Gastrocnemius medialis (tissue), 4 donors: ENCODE data around the gene ATP6V1E1. TPM values are rescaled to one million over a fixed set of nuclear protein-coding genes. Genes with fewer than 3 reads are reported as not detected.

Source experiments
- ATAC-seq, 2 donors: fragments of 150-250 bp; one replicate each; pipeline ENCODE4 v1.9.1; 2016
- DNase-seq, 2 donors: peaks; one replicate each; pipeline ENCODE4 v3.0.0-alpha.2; 2019
- H3K27ac ChIP-seq, 4 donors: fragments of 200-600 bp; sonication (generic); 1 replicate in 1 of 4; 2 replicates in 3 of 4; pipeline ENCODE4 v1.5.1; 2016 to 2018; ENCODE audit warnings: mild to moderate bottlenecking in 2 of 4, moderate library complexity in 1 of 4
- H3K27me3 ChIP-seq, 3 donors: fragments of 200-600 bp; sonication (generic) in 2 of 3; 1 replicate in 1 of 3; 2 replicates in 2 of 3; pipeline versions ENCODE4 v1.5.1 to v1.6.0; 2016 to 2019; ENCODE audit warnings: mild to moderate bottlenecking in 1 of 3, moderate library complexity in 1 of 3
- H3K36me3 ChIP-seq, 2 donors: fragments of 200-600 bp; sonication (generic) in 1 of 2; one replicate each; pipeline ENCODE4 v1.5.1; 2017 to 2018
- H3K4me1 ChIP-seq, 2 donors: fragments of 200-600 bp; sonication (generic) in 1 of 2; one replicate each; pipeline ENCODE4 v1.5.1; 2016 to 2017; ENCODE audit warnings: mild to moderate bottlenecking in 2 of 2
- H3K4me3 ChIP-seq, 4 donors: fragments of 200-600 bp; sonication (generic) in 3 of 4; 1 replicate in 1 of 4; 2 replicates in 3 of 4; pipeline ENCODE4 v1.5.1; 2016 to 2019; ENCODE audit warnings: mild to moderate bottlenecking in 2 of 4
- H3K9me3 ChIP-seq, 3 donors: fragments of 200-600 bp; sonication (generic) in 2 of 3; 1 replicate in 1 of 3; 2 replicates in 2 of 3; pipeline ENCODE4 v1.5.1; 2016 to 2019
- POLR2A ChIP-seq, 2 donors: fragments of 450-650 bp; IDR thresholded peaks; one replicate each; pipeline ENCODE4 v1.6.1; 2017; ENCODE audit warnings: antibody characterized with exemption in 2 of 2, mild to moderate bottlenecking in 2 of 2, moderate library complexity in 2 of 2
- in situ Hi-C, 4 donors: fragments of 200-750 bp; cut with MboI; loops; one replicate each; pipeline versions ENCODE4 v1.15.0 to v1.8.0; 2017; ENCODE audit warnings: low sequenced_read_pairs in 4 of 4
- intact Hi-C: fragments of 100-400 bp; cut with DNase I; formaldehyde crosslinking; loops from one replicate; pipeline ENCODE4 v1.15.1; 2023; ENCODE audit warnings: low total_unique reads
- total RNA-seq, 4 donors: library from RNA; depleted of rRNA; stranded (reverse); fragments of >200 nt; gene quantifications; one replicate each; pipeline versions ENCODE4 v1.1.0 to v1.2.3, GENCODE V29; 2016
- TF ChIP-seq, protein P1 (sequence below), 5 experiments: fragments of 450-650 bp in 3 of 5; fragments of 200-600 bp in 2 of 5; sonication (generic) in 2 of 5; IDR thresholded peaks in 4 of 5; conservative IDR thresholded peaks in 1 of 5; 1 replicate in 4 of 5; 2 replicates in 1 of 5; pipeline ENCODE4 v1.5.1; 2016 to 2019; ENCODE audit warnings: antibody characterized with exemption in 5 of 5, mild to moderate bottlenecking in 3 of 5, moderate library complexity in 3 of 5

Gene ATP6V1E1
- total RNA-seq, 4 donors from 2014 or later, result 243 to 279 (median 250) TPM

DNA sequence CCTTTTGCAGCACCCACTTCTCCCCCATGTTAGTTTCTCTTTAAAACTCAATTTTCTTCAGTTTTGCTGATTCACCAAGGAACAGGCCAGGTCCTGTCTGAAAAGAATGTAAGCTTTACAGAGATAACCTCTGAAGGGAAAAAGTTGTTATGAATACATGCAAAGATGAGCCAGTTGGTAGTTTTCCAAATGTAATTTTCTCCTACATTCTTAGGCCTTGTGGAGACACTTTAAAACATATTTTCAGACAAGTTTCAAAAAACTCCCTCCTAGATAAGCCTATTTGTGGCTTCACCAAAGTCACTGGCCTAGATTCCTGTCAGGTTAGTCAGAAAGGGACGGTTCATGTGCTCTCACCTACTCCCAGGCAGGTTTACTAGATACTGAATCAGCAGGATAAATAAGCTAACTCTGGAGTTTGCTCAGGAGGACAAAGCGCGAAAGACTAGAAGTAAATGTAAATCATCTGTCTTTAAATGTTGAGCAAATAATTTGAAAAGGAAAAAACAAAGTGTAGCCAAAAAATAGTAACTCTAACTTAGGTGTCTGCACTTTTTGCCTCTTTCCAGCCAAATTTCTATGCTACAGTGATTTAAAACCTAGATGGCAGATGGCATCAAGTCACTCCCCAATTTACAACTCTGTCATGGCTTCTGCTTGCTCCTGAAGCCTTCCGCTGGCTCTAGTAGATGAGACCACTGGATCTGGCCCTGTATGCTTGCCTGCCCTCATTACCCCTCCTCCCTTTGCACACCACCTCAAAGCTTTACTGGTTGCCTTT lies 4.9 kb upstream of the ATP6V1E1 start:
- H3K4me3 ChIP-seq, result no peak overlapping the region
- TF ChIP-seq, protein P1, sequence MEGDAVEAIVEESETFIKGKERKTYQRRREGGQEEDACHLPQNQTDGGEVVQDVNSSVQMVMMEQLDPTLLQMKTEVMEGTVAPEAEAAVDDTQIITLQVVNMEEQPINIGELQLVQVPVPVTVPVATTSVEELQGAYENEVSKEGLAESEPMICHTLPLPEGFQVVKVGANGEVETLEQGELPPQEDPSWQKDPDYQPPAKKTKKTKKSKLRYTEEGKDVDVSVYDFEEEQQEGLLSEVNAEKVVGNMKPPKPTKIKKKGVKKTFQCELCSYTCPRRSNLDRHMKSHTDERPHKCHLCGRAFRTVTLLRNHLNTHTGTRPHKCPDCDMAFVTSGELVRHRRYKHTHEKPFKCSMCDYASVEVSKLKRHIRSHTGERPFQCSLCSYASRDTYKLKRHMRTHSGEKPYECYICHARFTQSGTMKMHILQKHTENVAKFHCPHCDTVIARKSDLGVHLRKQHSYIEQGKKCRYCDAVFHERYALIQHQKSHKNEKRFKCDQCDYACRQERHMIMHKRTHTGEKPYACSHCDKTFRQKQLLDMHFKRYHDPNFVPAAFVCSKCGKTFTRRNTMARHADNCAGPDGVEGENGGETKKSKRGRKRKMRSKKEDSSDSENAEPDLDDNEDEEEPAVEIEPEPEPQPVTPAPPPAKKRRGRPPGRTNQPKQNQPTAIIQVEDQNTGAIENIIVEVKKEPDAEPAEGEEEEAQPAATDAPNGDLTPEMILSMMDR (IDR thresholded peaks at IDR 0.05 in 4 of 5, conservative IDR thresholded peaks at IDR 0.05 in 1 of 5), result no peak
- no peak for TF ChIP-seq POLR2A (IDR thresholded peaks at IDR 0.05)
- peak overlapping the region in 3 of 4 donors; percentile 43 to 69 (median 53) for H3K27ac ChIP-seq
- no peaks in the 10 kb centered on the region for H3K36me3 ChIP-seq
- H3K4me1 ChIP-seq, result peaks cover 11 to 15% of the 10 kb centered on the region in 2 donors
- in situ Hi-C loops, result loop anchor here in 2 of 4 donors (10.0 to 25.0 kb wide), 2 partner anchors 59 to 471 kb away; partner anchors contain the start of gene HDHD5 (in 1 of the 2)
- intact Hi-C loops, result loop anchor here (10.0 kb wide), 1 partner anchor 559 kb away; no protein-coding TSS in a partner anchor
- H3K27me3 ChIP-seq, result no peaks in the 10 kb centered on the region
- no peak for ATAC-seq
- H3K9me3 ChIP-seq, result no peaks in the 10 kb centered on the region
- peak in 1 of 2 donors; percentile 12 for DNase-seq

DNA sequence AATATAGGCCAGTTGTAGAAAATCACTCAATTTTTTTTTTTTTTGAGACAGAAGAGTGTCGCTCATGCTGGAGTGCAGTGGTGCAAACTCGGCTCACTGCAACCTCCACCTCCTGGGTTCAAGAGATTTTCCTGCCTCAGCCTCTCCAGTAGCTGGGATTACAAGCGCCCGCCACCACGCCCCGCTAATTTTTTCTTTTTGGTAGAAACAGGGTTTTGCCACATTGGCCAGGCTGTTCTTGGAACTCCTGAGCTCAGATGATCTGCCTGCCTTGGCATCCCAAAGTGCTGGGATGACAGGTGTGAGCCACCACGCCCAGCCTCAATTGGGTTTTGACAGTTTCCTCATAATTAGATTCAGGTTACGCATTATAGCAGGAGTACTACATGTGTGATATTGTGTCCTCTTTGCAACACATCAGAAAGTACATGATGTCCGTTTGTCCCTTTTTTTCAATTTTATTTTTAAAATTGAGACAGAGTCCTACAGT lies 2.6 kb upstream of the ATP6V1E1 start:
- peak overlapping the region in 3 of 4 donors; percentile 1 to 30 (median 29) for H3K27ac ChIP-seq
- in situ Hi-C loops, result loop anchor here in 2 of 4 donors (10.0 to 25.0 kb wide), 2 partner anchors 56 to 469 kb away; partner anchors contain the start of gene HDHD5 (in 1 of the 2)
- no peaks in the 10 kb centered on the region for H3K9me3 ChIP-seq
- H3K4me1 ChIP-seq, result peaks cover 17 to 31% of the 10 kb centered on the region in 2 donors
- peak in 1 of 2 donors; percentile 67 for DNase-seq
- H3K36me3 ChIP-seq, result no peaks in the 10 kb centered on the region
- H3K27me3 ChIP-seq, result no peaks in the 10 kb centered on the region
- TF ChIP-seq, protein P1 (IDR thresholded peaks at IDR 0.05 in 4 of 5, conservative IDR thresholded peaks at IDR 0.05 in 1 of 5), result no peak
- TF ChIP-seq POLR2A (IDR thresholded peaks at IDR 0.05), result no peak
- H3K4me3 ChIP-seq, result no peak overlapping the region
- peak; percentile 9 to 45 for ATAC-seq
- intact Hi-C loops, result loop anchor here (10.0 kb wide), 1 partner anchor 556 kb away; no protein-coding TSS in a partner anchor

DNA sequence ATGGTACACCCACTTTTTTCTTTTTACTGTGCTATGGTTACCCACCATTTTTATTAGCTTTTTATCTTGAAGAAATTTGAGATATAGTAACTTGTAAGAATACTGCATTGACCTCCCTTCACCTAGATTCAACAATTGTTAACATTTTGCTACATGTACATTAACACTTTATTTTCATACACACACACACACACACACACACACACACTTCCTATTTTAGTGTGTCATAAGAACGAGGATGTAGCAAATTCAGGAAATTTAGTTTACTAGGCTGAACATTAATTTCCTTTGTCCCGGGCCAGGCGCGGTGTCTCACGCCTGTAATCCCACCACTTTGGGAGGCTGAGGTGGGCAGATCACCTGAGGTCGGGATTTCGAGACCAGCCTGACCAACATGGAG lies 1.1 kb upstream of the ATP6V1E1 start:
- intact Hi-C loops, result loop anchor here (5.0 to 10.0 kb wide), 3 partner anchors 57 to 555 kb away; no protein-coding TSS in a partner anchor

DNA sequence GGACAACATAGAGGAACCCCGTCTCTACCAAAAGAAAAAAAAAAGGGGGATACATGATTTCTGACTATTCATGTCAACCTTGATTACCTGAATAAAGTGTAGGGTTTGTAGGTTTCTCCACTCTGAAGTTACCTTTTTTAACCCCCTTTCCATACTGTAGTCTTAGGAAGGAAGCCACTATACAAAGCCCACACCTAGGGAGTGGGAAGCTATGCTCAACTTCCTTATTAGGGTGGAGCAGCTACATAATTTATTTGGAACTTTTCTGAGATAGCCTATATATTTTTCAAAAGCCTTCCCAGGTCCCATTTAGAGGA lies 582 bp upstream of the ATP6V1E1 start:
- intact Hi-C loops, result loop anchor here (5.0 kb wide), 2 partner anchors 57 to 158 kb away; no protein-coding TSS in a partner anchor
- in situ Hi-C loops, result loop anchor here in 1 of 4 donors (25.0 kb wide), 1 partner anchor 467 kb away; the partner anchor contains the start of gene HDHD5
- H3K36me3 ChIP-seq, result no peaks in the 10 kb centered on the region
- no peaks in the 10 kb centered on the region for H3K9me3 ChIP-seq
- H3K4me3 ChIP-seq, result peak overlapping the region; percentile 90 to 100 (median 94)
- H3K4me1 ChIP-seq, result peaks cover 17 to 31% of the 10 kb centered on the region in 2 donors
- ATAC-seq (peak in 1 of 2 donors; percentile 1), DNase-seq (no peak)
- H3K27ac ChIP-seq, result peak overlapping the region; percentile 94 to 99 (median 98)
- H3K27me3 ChIP-seq, result no peaks in the 10 kb centered on the region
- TF ChIP-seq, protein P1 (IDR thresholded peaks at IDR 0.05 in 4 of 5, conservative IDR thresholded peaks at IDR 0.05 in 1 of 5), result no peak
- TF ChIP-seq POLR2A (IDR thresholded peaks at IDR 0.05), result no peak

More for the DNA sequence above, 1.1 kb upstream of the ATP6V1E1 start:
- Histone ChIP-seq H3K9me3 (no peaks in the 10 kb centered on the region), H3K27ac (peak overlapping the region; percentile 94 to 99 (median 98)), H3K27me3 (no peaks in the 10 kb centered on the region), H3K4me1 (peaks cover 17 to 31% of the 10 kb centered on the region in 2 donors), H3K36me3 (no peaks in the 10 kb centered on the region), H3K4me3 (no peak overlapping the region)
- in situ Hi-C loops, result loop anchor here in 2 of 4 donors (10.0 to 25.0 kb wide), 2 partner anchors 55 to 467 kb away; partner anchors contain the start of gene HDHD5 (in 1 of the 2)
- TF ChIP-seq, protein P1 (IDR thresholded peaks at IDR 0.05 in 4 of 5, conservative IDR thresholded peaks at IDR 0.05 in 1 of 5), result no peak
- ATAC-seq (no peak), DNase-seq (no peak)
